Naive thymus-derived CD4-positive, alpha-beta T cell (primary cell): ENCODE measurements around the gene XYLT1. TPM values are rescaled to one million over a fixed set of nuclear protein-coding genes. Genes with fewer than 3 reads are reported as not detected.

Source experiments
- ATAC-seq: fragments of 150-1000 bp; cut with Tn5 transposase; 2 replicates; pipeline ENCODE4 v1.10.0; 2021; ENCODE audit warnings: mild to moderate bottlenecking, moderate library complexity
- CTCF ChIA-PET: fragments of 350-600 bp; sonication (Branson Sonifier 250); formaldehyde crosslinking; loops from one replicate; lab custom pipeline; 2021; ENCODE audit warnings: antibody characterized with exemption; lab: Charles Lee
- POLR2A ChIA-PET: fragments of 350-600 bp; sonication (Branson Sonifier 250); formaldehyde crosslinking; loops from one replicate; lab custom pipeline; 2021; ENCODE audit warnings: antibody characterized with exemption, inconsistent platforms; lab: Charles Lee
- DNase-seq, 9 donors: peaks; one replicate each; pipeline versions ENCODE4 v3.0.0 to v3.0.0-alpha.2; 2020 to 2022; ENCODE audit warnings: mixed read lengths in 1 of 9
- H3K27ac ChIP-seq: one replicate; pipeline ENCODE4 v1.7.0; 2013; ENCODE audit warnings: mild to moderate bottlenecking, low read depth, low read length, moderate library complexity
- H3K27me3 ChIP-seq, 2 donors: one replicate each; pipeline ENCODE4 v1.7.0; 2013; ENCODE audit warnings: low read length in 2 of 2, mild to moderate bottlenecking in 2 of 2, moderate library complexity in 2 of 2; ENCODE audit not compliant: control insufficient read depth in 2 of 2, insufficient read depth in 2 of 2
- H3K36me3 ChIP-seq, 3 experiments: 1 replicate in 2 of 3; 2 replicates in 1 of 3; pipeline ENCODE4 v1.7.0; 2013; ENCODE audit warnings: low read length in 3 of 3, mild to moderate bottlenecking in 3 of 3, moderate library complexity in 1 of 3; ENCODE audit not compliant: insufficient read depth in 3 of 3, control insufficient read depth in 2 of 3
- H3K4me1 ChIP-seq, 2 donors: one replicate each; pipeline ENCODE4 v1.7.0; 2013; ENCODE audit warnings: low read length in 2 of 2, mild to moderate bottlenecking in 2 of 2, moderate library complexity in 1 of 2; ENCODE audit not compliant: control insufficient read depth in 2 of 2, insufficient read depth in 2 of 2
- H3K4me3 ChIP-seq: 2 replicates; pipeline ENCODE4 v1.7.0; 2013; ENCODE audit warnings: mild to moderate bottlenecking, low read length
- H3K9me3 ChIP-seq, 3 experiments: 1 replicate in 2 of 3; 2 replicates in 1 of 3; pipeline ENCODE4 v1.7.0; 2013; ENCODE audit warnings: low read length in 3 of 3; ENCODE audit not compliant: control insufficient read depth in 2 of 3
- H3K27ac Mint-ChIP-seq, 9 donors: one replicate each; pipeline ENCODE4 v1.8.0; 2020 to 2022; ENCODE audit warnings: mixed read lengths in 9 of 9, mild to moderate bottlenecking in 8 of 9, moderate library complexity in 5 of 9, inconsistent platforms in 2 of 9
- H3K27me3 Mint-ChIP-seq, 5 donors: one replicate each; pipeline ENCODE4 v1.8.0; 2021 to 2022; ENCODE audit warnings: mixed read lengths in 5 of 5, mild to moderate bottlenecking in 1 of 5
- H3K36me3 Mint-ChIP-seq, 5 donors: one replicate each; pipeline ENCODE4 v1.8.0; 2020 to 2022; ENCODE audit warnings: mixed read lengths in 5 of 5, mild to moderate bottlenecking in 3 of 5, inconsistent platforms in 1 of 5
- H3K4me1 Mint-ChIP-seq, 7 donors: one replicate each; pipeline ENCODE4 v1.8.0; 2020 to 2022; ENCODE audit warnings: mixed read lengths in 7 of 7, mild to moderate bottlenecking in 3 of 7, inconsistent platforms in 1 of 7
- H3K4me3 Mint-ChIP-seq, 10 donors: one replicate each; pipeline ENCODE4 v1.8.0; 2020 to 2022; ENCODE audit warnings: mild to moderate bottlenecking in 10 of 10, mixed read lengths in 10 of 10, moderate library complexity in 6 of 10, inconsistent platforms in 2 of 10
- H3K9me3 Mint-ChIP-seq, 11 donors: one replicate each; pipeline ENCODE4 v1.8.0; 2020 to 2022; ENCODE audit warnings: mixed read lengths in 11 of 11, mild to moderate bottlenecking in 4 of 11, inconsistent platforms in 1 of 11, moderate library complexity in 1 of 11
- intact Hi-C, 2 donors: fragments of 100-400 bp; cut with micrococcal nuclease; formaldehyde crosslinking; loops; one replicate each; pipeline ENCODE4 v1.15.1; 2023
- polyA plus RNA-seq, 2 donors: library from polyadenylated mRNA; unstranded; fragments of 300-500 nt; fragmentation: Illumina TruSeq; gene quantifications; one replicate each; pipeline ENCODE4 v1.2.3, GENCODE V29; 2021
- total RNA-seq, 6 experiments: library from RNA in 5 of 6; stranded (reverse) in 5 of 6; gene quantifications; 1 replicate in 5 of 6; 2 replicates in 1 of 6; pipeline ENCODE4 v1.2.3 and lab custom pipeline; 2021 to 2026

The XYLT1 gene
- total and polyA plus RNA-seq, 7 experiments from 2014 or later, result 1.9 to 50.4 (median 37.9) TPM

DNA sequence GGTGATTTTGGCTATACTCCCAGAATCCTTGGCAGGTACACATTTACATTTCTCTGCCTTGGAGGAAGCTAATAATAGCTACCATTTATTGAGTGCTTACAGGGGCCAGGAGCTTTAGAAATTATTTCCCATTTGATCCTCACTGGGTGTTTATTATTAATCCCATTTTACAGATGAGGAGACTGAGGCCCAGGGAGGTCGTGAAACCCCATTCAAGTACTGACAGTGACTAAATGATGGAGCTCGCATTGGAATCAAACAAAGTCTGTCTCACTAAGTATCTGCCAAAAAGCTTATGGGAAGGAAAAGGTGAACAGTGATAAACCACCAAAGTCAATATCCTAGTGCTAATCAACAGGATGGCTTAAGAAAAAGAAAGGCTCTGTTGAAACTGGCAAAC lies 33.3 kb upstream of the XYLT1 start:
- Histone ChIP-seq H3K27me3 (no peaks in the 10 kb centered on the region), H3K4me3 (no peak overlapping the region), H3K36me3 (no peaks in the 10 kb centered on the region), H3K4me1 (no peaks in the 10 kb centered on the region), H3K9me3 (no peaks in the 10 kb centered on the region), H3K27ac (no peak overlapping the region)
- H3K4me3 Mint-ChIP-seq, result no peak overlapping the region
- ChIA-PET CTCF (no interaction called here), POLR2A (no interaction called here)
- no peaks in the 10 kb centered on the region for H3K4me1 Mint-ChIP-seq
- intact Hi-C loops, result no loop called here
- peaks cover 3 to 16% (median 8%) of the 10 kb centered on the region in 11 donors for H3K9me3 Mint-ChIP-seq
- DNase-seq (no peak), ATAC-seq (no peak)
- H3K27ac Mint-ChIP-seq, result no peak overlapping the region
- H3K36me3 Mint-ChIP-seq, result peaks cover 0 to 6% (median 2%) of the 10 kb centered on the region in 5 donors
- H3K27me3 Mint-ChIP-seq, result peaks cover 0 to 8% (median 0%) of the 10 kb centered on the region in 5 donors

DNA sequence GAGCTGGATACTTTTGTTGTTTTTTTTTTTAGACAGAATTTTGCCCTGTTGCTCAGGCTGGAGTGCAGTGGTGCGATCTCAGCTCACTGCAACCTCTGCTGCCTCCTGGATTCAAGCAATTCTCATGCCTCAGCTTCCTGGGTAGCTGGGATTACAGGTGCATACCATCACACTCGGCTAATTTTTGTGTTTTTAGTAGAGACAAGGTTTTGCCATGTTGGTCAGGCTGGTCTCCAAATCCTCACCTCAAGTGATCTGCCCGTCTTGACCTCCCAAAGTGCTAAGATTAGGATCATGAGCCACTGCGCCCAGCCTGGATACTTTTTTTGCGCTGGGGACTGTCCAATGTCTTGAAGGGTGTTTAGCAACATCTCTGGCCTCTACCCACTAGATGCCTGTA lies 32.6 kb upstream of the XYLT1 start:
- no peak overlapping the region for H3K4me3 ChIP-seq
- no peaks in the 10 kb centered on the region for H3K36me3 ChIP-seq
- Mint-ChIP-seq H3K4me1 (no peaks in the 10 kb centered on the region), H3K36me3 (peaks cover 0 to 3% (median 0%) of the 10 kb centered on the region in 5 donors), H3K27ac (peak overlapping the region in 1 of 9 donors; percentile 46), H3K9me3 (peaks cover 0 to 8% (median 2%) of the 10 kb centered on the region in 11 donors), H3K4me3 (no peak overlapping the region), H3K27me3 (peaks cover 0 to 6% (median 0%) of the 10 kb centered on the region in 5 donors)
- no peak overlapping the region for H3K27ac ChIP-seq
- DNase-seq (no peak), ATAC-seq (no peak)
- ChIA-PET POLR2A (no interaction called here), CTCF (interaction anchor here (0.9 kb wide), 1 partner anchor 131 kb away, joined by 7 read pairs; no protein-coding TSS in a partner anchor)
- H3K4me1 ChIP-seq, result no peaks in the 10 kb centered on the region
- no peaks in the 10 kb centered on the region for H3K27me3 ChIP-seq
- H3K9me3 ChIP-seq, result no peaks in the 10 kb centered on the region
- intact Hi-C loops, result no loop called here

DNA sequence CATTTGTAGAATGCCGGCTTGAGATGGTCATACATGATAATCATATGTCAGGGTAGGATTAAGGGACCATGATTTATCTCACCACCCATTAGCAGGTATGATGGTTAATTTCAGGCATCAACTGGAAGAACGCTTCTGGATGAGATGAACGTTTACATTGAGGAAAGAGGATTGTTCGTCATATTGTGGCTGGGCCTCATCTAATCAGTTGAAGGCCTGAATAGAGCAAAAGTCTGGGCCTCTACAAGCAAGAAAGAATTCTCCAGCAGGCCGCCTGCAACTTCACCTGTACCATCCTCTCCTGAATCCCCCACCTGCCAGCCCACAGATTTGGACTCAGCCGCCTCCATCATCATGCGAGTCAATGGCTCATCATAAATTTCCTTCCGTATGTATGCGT lies 30.6 kb upstream of the XYLT1 start:
- peaks cover 0 to 10% (median 0%) of the 10 kb centered on the region in 5 donors for H3K27me3 Mint-ChIP-seq
- ChIA-PET POLR2A (no interaction called here), CTCF (no interaction called here)
- H3K27ac Mint-ChIP-seq, result peak overlapping the region in 1 of 9 donors; percentile 15
- H3K4me3 ChIP-seq, result no peak overlapping the region
- no peaks in the 10 kb centered on the region for H3K27me3 ChIP-seq
- ATAC-seq (no peak), DNase-seq (no peak)
- H3K9me3 Mint-ChIP-seq, result peaks cover 0 to 3% (median 0%) of the 10 kb centered on the region in 11 donors
- H3K27ac ChIP-seq, result no peak overlapping the region
- H3K9me3 ChIP-seq, result no peaks in the 10 kb centered on the region
- no peaks in the 10 kb centered on the region for H3K4me1 Mint-ChIP-seq
- no peak overlapping the region for H3K4me3 Mint-ChIP-seq
- H3K4me1 ChIP-seq, result no peaks in the 10 kb centered on the region
- H3K36me3 ChIP-seq, result no peaks in the 10 kb centered on the region
- intact Hi-C loops, result no loop called here
- H3K36me3 Mint-ChIP-seq, result no peaks in the 10 kb centered on the region

DNA sequence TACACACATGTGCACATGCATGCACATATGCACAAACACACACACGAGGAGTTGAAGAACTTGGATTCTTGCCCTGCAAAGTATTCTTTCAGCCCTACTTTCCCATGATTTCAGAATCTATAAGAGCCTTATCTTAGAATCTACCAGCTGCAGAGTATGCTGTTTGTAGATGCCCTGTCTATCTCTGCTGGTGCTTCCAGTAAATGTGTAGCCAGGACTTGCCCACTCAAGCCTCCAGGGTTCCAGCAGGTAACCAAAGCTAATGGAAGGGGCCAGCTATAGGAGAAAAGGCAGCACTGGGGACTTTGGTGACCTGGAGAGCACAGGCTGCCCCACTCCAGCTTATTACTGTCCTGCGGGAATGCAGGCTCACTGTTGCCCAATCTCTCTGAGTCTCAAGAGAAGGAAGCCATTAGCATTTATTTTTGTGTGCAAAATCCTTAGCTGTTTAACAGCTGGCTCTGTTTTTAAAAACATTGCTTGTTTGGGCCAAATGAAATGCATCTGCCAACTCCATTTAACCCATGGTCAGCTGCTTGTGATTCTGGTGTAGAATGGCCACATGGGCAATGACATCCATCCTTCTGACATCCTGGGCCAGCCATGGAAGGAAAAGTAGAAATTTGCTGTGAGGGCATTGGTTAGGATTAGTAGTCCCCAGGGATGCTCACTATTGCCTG lies 28.6 kb upstream of the XYLT1 start:
- H3K9me3 Mint-ChIP-seq, result peaks cover 0 to 3% (median 0%) of the 10 kb centered on the region in 11 donors

DNA sequence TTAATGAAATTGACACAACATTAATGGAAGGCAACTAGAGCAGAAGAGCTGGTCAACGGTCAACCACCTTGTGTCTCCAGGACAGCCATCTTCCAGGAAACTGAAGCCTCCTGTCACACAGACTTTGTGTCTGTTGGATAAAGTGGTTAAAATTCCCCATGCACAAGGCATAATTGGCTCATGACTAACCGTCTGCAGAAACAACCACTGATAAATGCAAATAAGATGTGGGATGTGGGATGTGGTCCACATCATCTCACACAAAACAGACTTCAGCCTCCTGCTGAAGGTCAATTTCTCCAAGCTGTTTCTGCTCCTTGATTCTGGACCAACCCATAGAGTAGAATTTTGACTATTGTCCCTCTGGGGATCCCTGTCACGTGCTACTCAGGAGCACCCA lies 26.9 kb upstream of the XYLT1 start:
- Histone ChIP-seq H3K27ac (no peak overlapping the region), H3K36me3 (no peaks in the 10 kb centered on the region), H3K4me3 (no peak overlapping the region), H3K9me3 (no peaks in the 10 kb centered on the region), H3K27me3 (no peaks in the 10 kb centered on the region), H3K4me1 (no peaks in the 10 kb centered on the region)
- DNase-seq (no peak), ATAC-seq (no peak)
- intact Hi-C loops, result no loop called here
- Mint-ChIP-seq H3K36me3 (no peaks in the 10 kb centered on the region), H3K4me1 (no peaks in the 10 kb centered on the region), H3K27ac (no peak overlapping the region), H3K4me3 (no peak overlapping the region), H3K27me3 (peaks cover 0 to 16% (median 4%) of the 10 kb centered on the region in 5 donors), H3K9me3 (peaks cover 0 to under 1% (median 0%) of the 10 kb centered on the region in 11 donors)
- CTCF ChIA-PET, result no interaction called here
- POLR2A ChIA-PET, result no interaction called here

More for the DNA sequence above, 28.6 kb upstream of the XYLT1 start:
- H3K4me1 Mint-ChIP-seq, result no peaks in the 10 kb centered on the region
- H3K27ac ChIP-seq, result no peak overlapping the region
- H3K4me3 ChIP-seq, result no peak overlapping the region
- no peak overlapping the region for H3K4me3 Mint-ChIP-seq
- no peaks in the 10 kb centered on the region for H3K36me3 Mint-ChIP-seq
- POLR2A ChIA-PET, result no interaction called here
- H3K27me3 ChIP-seq, result no peaks in the 10 kb centered on the region
- no peaks in the 10 kb centered on the region for H3K36me3 ChIP-seq
- H3K4me1 ChIP-seq, result no peaks in the 10 kb centered on the region
- peaks cover 0 to 17% (median 4%) of the 10 kb centered on the region in 5 donors for H3K27me3 Mint-ChIP-seq
- intact Hi-C loops, result no loop called here
- DNase-seq (no peak), ATAC-seq (no peak)
- no peaks in the 10 kb centered on the region for H3K9me3 ChIP-seq
- CTCF ChIA-PET, result no interaction called here
- H3K27ac Mint-ChIP-seq, result no peak overlapping the region

DNA sequence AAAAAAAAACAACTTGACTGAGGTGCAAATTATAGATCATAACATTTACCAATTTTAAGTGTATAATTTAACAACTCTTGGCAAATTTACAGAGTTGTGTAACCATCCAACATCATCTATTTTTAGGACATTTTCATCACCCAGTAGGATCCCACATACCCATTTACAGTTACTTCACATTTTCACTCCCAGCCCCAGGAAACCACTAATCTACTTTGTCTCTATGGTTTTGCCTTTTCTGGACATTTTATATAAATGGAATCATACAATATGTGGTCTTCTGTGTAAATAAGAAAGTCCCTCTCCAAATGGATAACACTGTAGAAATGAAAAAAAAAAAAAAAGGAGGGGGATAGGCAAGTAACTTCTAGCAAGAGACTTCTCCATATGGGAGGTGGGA lies 26.1 kb upstream of the XYLT1 start:
- POLR2A ChIA-PET, result no interaction called here
- no peak overlapping the region for H3K27ac Mint-ChIP-seq

DNA sequence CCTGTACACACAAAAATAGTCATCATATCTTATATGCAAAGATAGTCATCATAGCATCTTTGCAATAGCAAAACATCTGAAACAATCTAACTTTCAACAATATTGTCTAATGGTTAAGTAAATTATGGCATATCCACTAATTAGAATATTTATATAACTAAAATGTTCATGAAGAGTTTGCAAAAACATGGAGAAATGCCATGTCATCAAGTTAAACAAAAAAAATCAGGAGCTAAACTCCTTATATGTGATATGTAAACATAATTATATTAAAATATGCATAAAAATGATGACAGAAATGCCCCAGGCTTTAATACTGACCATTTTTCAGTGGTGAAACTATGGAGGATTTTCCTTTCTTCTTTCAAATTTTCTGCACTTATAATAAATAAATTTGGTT lies 22.3 kb upstream of the XYLT1 start:
- Histone ChIP-seq H3K9me3 (no peaks in the 10 kb centered on the region), H3K27ac (no peak overlapping the region), H3K36me3 (no peaks in the 10 kb centered on the region), H3K4me3 (no peak overlapping the region), H3K4me1 (no peaks in the 10 kb centered on the region), H3K27me3 (no peaks in the 10 kb centered on the region)
- intact Hi-C loops, result no loop called here
- Mint-ChIP-seq H3K27me3 (peaks cover 0 to 27% (median 4%) of the 10 kb centered on the region in 5 donors), H3K4me3 (no peak overlapping the region), H3K36me3 (no peaks in the 10 kb centered on the region), H3K9me3 (peaks cover 0 to 11% (median 0%) of the 10 kb centered on the region in 11 donors), H3K27ac (no peak overlapping the region), H3K4me1 (no peaks in the 10 kb centered on the region)
- ChIA-PET POLR2A (no interaction called here), CTCF (interaction anchor here (0.5 kb wide), 1 partner anchor 1720 kb away, joined by 3 read pairs; no protein-coding TSS in a partner anchor)
- ATAC-seq, result no peak
- DNase-seq, result no peak

More for the DNA sequence above, 26.1 kb upstream of the XYLT1 start:
- H3K9me3 ChIP-seq, result no peaks in the 10 kb centered on the region
- H3K27me3 Mint-ChIP-seq, result peaks cover 0 to 15% (median 4%) of the 10 kb centered on the region in 5 donors
- CTCF ChIA-PET, result no interaction called here
- no peaks in the 10 kb centered on the region for H3K36me3 ChIP-seq
- intact Hi-C loops, result no loop called here
- H3K4me1 Mint-ChIP-seq, result no peaks in the 10 kb centered on the region
- DNase-seq (no peak), ATAC-seq (no peak)
- H3K4me3 ChIP-seq, result no peak overlapping the region
- no peaks in the 10 kb centered on the region for H3K4me1 ChIP-seq
- H3K27ac ChIP-seq, result no peak overlapping the region
- H3K36me3 Mint-ChIP-seq, result no peaks in the 10 kb centered on the region
- H3K4me3 Mint-ChIP-seq, result no peak overlapping the region
- no peaks in the 10 kb centered on the region for H3K27me3 ChIP-seq
- peaks cover 0 to 8% (median 0%) of the 10 kb centered on the region in 11 donors for H3K9me3 Mint-ChIP-seq
